ENCODE data around the gene IL37. TPM values are rescaled to one million over a fixed set of nuclear protein-coding genes. Genes with fewer than 3 reads are reported as not detected.
"Not testable (repeated sequence)": the region's sequence is repeated elsewhere in the genome, so short reads cannot be mapped to it uniquely, and the experiment has no call there.

Gene IL37
- total RNA-seq, 2 donors from 2014 or later, result not detected

DNA sequence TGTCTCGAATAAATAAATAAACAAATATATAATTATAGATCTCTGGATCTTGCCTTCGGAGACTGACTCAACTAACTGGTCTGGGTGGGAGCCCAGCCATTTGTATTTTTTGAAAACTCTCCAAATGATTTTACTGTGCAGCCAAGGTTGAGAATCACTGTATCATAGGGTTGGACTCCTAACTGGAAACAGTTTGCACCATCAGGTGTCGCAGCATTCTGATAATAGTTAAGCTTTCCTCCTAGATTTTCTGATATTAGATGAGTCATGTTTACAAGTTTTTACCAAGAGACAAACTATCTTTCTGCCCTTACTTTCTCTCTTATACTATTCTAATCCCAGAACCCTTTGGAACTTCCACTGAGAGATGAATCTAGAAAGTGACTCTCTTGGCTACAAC, 16.8 kb downstream of the IL37 start:
- no peak for DNase-seq (ENCODE audit: low spot score)
- no peaks in the 10 kb centered on the region for H3K27me3 ChIP-seq
- no peaks in the 10 kb centered on the region for H3K36me3 ChIP-seq
- no peaks in the 10 kb centered on the region for H3K4me1 ChIP-seq
- TF ChIP-seq, protein P1, sequence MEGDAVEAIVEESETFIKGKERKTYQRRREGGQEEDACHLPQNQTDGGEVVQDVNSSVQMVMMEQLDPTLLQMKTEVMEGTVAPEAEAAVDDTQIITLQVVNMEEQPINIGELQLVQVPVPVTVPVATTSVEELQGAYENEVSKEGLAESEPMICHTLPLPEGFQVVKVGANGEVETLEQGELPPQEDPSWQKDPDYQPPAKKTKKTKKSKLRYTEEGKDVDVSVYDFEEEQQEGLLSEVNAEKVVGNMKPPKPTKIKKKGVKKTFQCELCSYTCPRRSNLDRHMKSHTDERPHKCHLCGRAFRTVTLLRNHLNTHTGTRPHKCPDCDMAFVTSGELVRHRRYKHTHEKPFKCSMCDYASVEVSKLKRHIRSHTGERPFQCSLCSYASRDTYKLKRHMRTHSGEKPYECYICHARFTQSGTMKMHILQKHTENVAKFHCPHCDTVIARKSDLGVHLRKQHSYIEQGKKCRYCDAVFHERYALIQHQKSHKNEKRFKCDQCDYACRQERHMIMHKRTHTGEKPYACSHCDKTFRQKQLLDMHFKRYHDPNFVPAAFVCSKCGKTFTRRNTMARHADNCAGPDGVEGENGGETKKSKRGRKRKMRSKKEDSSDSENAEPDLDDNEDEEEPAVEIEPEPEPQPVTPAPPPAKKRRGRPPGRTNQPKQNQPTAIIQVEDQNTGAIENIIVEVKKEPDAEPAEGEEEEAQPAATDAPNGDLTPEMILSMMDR (IDR thresholded peaks at IDR 0.05), result no peak
- no peaks in the 10 kb centered on the region for H3K9me3 ChIP-seq
- H3K27ac ChIP-seq, result no peak overlapping the region
- no peak overlapping the region for H3K4me3 ChIP-seq

DNA sequence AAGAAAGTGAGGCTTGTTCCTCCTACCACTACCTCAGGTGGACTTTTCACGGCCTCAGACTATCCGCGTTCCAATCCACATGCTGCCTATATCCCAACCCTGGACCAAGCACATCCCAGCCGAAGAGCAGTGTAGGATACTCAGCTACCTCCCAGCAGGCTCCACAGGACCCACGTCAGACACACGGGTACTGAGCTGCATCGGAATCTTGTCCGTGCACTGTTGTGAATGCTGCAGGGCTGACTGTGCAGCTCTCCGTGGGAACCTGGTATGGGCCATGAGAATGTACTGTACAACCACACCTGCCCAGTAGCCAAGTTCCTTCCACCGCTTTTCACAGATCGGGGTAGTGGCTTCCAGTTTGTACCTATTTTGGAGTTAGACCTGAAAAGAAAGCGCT, 22.3 kb downstream of the IL37 start:
- no peaks in the 10 kb centered on the region for H3K27me3 ChIP-seq
- TF ChIP-seq, protein P1 (IDR thresholded peaks at IDR 0.05), result no peak
- DNase-seq (ENCODE audit: low spot score), result peak; percentile 23
- no peak overlapping the region for H3K4me3 ChIP-seq
- no peaks in the 10 kb centered on the region for H3K4me1 ChIP-seq
- no peaks in the 10 kb centered on the region for H3K36me3 ChIP-seq
- no peaks in the 10 kb centered on the region for H3K9me3 ChIP-seq
- H3K27ac ChIP-seq, result no peak overlapping the region

DNA sequence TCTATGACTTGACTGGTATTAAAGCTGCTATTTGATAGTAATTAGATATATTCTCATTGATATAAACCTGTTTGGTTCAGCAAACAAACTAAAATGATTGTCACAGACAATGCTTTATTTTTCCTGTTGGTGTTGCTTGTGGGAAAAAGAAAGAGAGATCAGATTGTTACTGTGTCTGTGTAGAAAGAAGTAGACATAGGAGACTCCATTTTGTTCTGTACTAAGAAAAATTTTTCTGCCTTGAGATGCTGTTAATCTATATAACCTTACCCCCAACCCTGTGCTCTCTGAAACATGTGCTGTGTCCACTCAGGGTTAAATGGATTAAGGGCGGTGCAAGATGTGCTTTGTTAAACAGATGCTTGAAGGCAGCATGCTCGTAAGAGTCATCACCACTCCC, 23.2 kb downstream of the IL37 start:
- not testable (repeated sequence) for DNase-seq (ENCODE audit: low spot score); H3K27ac ChIP-seq; H3K4me3 ChIP-seq; H3K27me3 ChIP-seq; H3K9me3 ChIP-seq; H3K4me1 ChIP-seq; H3K36me3 ChIP-seq

DNA sequence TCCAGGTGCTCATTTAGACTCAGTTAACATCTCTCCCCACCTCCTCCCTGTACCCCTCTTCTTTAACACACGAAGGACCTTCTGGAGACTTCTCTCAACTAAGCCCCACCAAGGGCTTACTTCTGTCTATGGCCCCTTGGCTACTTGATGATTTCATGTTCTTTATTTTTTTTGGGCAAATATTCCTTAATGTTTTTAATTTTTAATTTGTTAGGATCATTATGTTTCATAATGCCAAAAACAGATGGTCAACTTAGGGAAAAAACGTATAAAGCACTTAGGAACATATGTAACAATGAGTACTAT, 25.9 kb downstream of the IL37 start:
- Histone ChIP-seq H3K27me3 (no peaks in the 10 kb centered on the region), H3K36me3 (no peaks in the 10 kb centered on the region), H3K4me1 (no peaks in the 10 kb centered on the region), H3K9me3 (no peaks in the 10 kb centered on the region), H3K27ac (no peak overlapping the region), H3K4me3 (no peak overlapping the region)
- TF ChIP-seq, protein P1 (IDR thresholded peaks at IDR 0.05), result no peak
- no peak for DNase-seq (ENCODE audit: low spot score)

DNA sequence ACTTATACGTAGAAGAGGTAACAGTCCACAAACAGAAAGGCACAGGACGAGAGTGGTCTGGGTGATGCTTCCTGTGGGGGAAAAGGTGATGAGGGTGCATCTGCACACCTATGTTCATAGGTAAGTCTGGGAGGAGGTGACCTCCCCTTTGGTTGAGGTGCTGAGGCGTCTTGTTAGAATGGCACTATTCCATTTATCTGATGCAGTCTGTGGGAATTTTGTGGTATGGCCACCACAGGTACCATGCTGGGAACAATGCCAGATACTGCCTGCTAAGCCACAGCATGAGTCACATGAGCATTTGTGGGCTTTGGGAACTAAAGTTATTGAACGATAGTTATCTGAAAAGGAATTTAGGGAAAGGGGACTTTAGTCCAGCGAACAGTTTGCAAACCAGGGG, 27.9 kb downstream of the IL37 start:
- TF ChIP-seq, protein P1 (IDR thresholded peaks at IDR 0.05), result no peak
- H3K27me3 ChIP-seq, result no peaks in the 10 kb centered on the region
- no peak overlapping the region for H3K4me3 ChIP-seq
- H3K27ac ChIP-seq, result no peak overlapping the region
- no peaks in the 10 kb centered on the region for H3K36me3 ChIP-seq
- no peak for DNase-seq (ENCODE audit: low spot score)
- no peaks in the 10 kb centered on the region for H3K4me1 ChIP-seq
- H3K9me3 ChIP-seq, result no peaks in the 10 kb centered on the region

DNA sequence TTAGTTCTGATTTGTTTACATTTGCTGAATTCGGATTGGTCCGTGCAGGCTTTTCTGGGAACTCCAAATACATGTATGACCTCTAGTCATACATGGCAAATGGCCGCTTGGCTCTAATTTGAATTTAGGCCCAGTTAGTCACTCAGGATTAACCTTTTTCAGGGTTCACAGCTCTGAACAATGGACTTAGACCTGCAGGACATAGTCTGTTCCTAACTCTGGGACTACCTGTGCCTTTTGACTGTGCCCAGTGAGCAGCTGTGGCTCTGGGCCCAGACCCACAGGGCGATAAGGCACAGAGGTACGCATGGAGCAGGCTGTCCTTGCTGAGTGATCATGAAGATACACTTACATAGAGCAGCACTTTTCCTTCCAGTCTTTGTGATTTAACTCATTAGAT, 28.5 kb downstream of the IL37 start:
- DNase-seq (ENCODE audit: low spot score), result no peak
- Histone ChIP-seq H3K27ac (no peak overlapping the region), H3K4me3 (no peak overlapping the region), H3K4me1 (no peaks in the 10 kb centered on the region), H3K27me3 (no peaks in the 10 kb centered on the region), H3K9me3 (peaks cover 0 to 2% of the 10 kb centered on the region in 2 donors), H3K36me3 (no peaks in the 10 kb centered on the region)
- TF ChIP-seq, protein P1 (IDR thresholded peaks at IDR 0.05), result no peak

Data from right atrium auricular region (tissue), 2 donors.